ENCODE data around the gene STK24. TPM values are rescaled to one million over a fixed set of nuclear protein-coding genes. Genes with fewer than 3 reads are reported as not detected.

STK24 gene
- total RNA-seq, 1 donor from 2014 or later = 32.8 TPM

DNA sequence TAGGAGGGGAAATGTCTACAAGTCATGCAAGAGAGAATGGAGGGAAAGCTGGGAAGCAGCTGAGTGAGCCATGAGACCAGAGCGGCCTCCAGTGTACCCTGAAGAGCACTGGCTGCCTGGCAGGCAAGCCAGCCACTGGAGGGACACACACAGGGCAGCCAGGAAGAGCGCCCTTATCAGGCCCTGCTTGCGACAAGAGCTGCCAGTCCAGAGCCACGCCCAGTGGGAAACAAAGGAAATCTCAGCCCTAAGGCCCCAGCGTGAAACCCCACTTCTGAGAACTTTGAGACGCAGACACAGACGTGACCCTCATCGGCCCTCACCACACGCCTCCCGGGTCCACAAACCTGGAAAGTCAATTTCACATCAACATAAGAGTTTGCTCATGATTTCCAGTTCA, 105.0 kb downstream of the STK24 start:
- DNase-seq = no peak

DNA sequence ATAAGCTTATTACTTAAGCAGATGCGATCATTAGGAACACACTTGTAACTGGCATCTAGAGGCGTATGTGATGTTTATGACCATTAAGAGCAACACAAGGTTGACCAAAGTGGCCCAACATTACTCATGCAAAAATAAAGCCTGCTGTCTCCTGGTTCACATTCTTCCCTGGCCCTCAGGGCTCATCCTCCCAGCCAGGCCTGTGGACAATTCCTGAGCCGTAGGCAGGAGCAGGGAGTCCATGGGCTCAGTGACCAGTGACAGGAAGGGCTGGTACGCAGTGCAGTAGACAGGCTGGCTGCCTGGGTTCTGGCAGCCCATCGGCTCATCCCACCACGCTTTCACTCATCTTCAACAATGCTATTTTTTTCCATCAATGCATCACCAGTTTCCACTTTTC, 106.0 kb downstream of the STK24 start:
- DNase-seq = no peak

DNA sequence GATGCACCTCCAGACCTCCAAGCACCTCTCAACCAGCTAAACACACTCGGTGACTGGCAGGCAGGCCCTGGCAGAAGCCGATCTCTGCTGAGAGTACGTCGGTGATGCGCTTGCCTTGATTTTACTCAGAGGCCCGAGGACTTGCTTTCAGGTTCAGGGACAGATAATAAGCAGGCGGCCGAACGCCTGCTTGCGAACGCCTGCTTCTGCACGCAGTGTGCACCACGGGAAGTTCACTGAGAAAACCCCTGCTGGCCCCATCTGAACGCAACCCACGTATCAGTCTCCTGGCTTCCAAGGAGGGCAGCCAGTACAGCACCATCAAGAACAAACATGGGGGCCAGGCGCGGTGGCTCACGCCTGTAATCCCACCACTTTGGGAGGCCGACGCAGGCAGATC, 108.0 kb downstream of the STK24 start:
- no peak for DNase-seq

DNA sequence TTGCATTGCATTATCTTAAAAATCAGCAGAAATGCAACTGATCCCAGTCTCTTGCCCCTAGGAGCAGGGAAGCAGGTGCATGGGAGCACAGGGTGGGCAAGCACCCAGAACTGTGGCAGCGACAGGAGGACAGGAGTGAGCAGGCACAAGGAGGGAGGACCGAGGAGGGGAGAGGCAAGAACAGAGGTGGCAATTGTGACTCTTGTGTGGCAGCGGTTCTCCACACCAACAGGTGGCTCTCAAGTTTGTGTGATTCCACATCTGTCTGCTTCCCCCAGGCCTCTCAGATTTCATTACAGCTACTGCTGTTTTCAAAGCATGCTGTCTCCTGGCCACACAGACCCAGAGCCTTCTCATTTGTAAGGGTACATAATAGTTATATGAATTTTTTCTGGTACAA, 108.5 kb downstream of the STK24 start:
- no peak for DNase-seq

DNA sequence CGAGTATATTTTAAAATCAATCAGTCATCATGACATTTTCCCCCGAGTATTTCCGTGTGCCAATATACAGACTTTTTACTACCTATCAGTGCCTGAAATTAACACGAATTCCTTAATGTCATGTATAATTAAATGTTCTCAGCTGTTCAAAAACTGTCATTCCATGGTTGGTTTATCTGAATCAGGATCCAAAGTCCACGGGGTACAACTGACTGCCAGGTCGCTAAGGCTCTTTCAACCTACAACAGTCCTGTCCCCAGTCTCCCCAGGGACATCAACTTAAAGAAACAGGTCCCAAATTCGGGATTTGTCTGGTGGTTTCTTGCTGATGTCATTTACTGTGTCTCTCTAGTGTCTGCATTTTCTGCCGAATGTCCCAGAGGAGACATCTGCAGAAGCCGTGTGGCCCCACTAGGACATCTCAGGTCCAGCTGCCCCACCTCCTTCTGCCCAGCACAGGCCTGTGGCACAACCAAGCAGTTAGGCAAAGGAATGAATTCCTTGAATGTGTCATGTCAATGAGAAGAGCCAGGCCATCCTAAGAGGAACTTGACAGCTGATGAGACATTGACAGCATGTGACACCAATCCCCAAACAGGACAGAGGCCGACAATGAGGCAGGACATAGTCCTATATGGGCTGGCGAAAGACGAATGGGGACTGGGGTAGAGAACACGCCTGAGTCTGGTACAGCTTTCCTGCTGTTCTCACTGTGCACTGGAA, 109.5 kb downstream of the STK24 start:
- no peak for DNase-seq

DNA sequence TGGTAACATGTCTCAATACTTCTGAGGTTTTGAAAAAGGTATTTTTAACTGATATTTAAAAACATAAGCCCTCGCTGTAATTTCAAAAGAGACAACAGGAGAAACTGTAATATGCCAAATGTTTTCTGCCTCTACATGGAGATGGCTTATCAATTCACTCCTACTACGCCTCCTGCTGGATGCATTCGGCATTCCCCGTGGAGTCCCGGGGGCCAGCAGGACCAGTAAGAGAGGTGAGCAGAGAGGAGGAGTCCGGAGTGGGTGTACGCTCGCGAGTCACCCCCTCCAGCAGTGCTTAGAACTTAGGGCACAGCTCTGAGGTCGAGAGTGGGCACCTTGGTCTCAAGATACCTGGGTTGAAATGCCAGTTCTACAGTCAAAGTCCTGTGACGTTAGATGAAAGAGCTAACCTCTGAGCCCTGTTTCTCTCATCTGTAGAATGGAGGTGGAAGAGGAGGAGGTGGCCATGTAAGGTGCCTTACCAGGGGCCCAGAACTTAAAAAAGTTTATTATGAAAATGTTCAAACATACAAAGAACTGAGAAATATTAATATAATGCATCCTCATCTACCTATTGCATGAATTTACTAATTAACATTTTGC, 110.2 kb downstream of the STK24 start:
- no peak for DNase-seq

DNA sequence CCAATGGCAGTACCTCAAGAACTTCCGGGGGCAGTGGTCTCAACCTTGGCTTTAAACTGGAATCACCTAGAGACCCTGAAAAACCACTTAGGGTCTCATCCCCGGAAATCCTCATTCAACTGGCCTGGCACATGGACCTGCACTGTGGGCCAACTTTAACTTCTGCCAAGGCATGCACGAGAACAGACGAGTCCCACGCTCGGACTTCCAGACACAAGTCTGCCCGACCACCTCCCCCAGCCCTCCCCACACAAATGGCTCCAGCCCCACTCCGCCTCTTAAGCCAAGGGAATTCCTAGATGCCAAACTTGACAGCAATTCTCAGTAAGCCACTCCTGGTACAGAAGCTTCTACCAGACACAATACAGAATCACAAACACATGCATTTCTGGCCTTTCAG, 114.0 kb downstream of the STK24 start:
- DNase-seq = no peak

DNA sequence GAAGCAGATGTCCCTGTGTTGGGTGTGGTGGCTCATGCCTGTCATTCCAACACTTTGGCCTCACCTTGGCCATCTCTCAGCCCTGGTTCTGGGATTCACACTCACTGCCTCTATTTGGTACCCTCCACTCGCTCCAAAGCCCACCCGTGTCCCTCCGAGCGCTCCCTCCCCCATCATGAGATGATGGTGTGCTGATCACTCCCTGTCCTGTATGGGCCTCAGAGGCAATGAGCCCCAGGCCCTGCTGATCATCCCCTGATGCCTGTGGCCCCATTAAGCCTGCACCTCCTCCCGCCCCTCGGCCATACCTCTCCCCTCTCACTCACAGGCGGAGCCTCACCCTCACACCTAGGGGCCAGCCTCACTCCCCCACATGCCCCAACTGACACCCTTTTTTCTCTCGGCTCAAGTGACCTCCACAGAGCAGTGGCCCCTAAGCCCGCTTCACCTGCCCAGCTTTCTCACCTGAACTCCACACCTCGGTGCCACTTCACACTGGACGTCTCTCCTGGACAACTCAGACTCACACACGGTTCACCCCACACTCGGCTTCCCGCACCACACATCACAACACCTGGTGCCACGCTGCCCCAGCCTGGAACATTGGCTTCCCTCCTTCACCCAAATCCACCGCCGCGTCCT, 114.5 kb downstream of the STK24 start:
- DNase-seq = no peak

DNA sequence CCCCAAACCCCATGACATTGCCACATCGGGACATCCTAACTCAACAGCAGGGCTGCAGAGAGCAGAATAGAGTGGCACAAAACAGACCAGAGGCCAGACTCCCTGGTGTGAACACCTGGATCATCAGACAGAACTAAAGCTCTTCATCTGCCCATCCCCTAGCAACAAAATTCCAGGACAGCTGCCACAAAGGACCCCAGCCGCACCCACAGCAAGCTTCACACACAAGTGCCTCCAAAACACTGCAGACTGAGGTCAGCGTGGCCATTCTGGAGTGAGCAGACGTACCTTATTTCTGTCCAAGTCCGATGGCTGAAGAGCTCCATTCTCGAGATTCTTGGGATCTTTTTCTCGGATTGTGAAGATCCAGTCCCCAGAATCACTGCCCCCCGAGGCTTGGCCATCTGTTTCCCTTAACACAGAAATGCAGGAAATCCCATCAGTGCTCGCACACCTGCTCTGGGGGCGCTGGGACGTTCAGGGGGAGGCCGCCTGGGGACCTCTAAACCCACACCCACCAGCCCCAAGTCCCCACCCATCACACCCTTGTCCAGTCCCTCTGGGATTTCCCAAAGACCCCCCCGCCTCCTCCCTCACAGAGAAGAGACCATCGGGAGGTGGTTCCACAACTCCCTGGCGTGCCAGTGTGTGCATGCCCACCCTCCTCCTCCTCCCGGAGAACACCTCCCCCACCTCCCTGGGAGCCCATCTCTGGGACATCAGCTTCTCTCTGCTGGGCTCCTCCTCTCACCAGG, 115.2 kb downstream of the STK24 start:
- no peak for DNase-seq

DNA sequence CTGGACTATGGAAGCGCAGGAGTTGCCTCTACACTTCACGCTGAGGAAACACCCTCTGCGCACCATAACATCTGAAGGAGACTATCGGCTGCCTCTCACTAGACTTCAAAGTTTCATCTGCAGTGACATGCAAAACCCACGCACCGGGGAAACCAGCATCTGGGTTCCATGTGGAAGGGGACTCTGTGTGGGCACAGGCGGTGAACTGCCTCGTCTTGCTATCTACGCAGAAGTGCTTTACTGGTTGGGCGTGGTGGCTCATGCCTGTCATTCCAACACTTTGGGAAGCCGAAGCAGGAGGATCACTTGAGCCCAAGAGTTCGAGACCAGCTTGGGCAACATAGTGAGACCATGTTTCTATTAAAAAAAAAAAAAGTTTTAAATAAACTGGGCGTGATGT, 116.4 kb downstream of the STK24 start:
- no peak for DNase-seq

DNA sequence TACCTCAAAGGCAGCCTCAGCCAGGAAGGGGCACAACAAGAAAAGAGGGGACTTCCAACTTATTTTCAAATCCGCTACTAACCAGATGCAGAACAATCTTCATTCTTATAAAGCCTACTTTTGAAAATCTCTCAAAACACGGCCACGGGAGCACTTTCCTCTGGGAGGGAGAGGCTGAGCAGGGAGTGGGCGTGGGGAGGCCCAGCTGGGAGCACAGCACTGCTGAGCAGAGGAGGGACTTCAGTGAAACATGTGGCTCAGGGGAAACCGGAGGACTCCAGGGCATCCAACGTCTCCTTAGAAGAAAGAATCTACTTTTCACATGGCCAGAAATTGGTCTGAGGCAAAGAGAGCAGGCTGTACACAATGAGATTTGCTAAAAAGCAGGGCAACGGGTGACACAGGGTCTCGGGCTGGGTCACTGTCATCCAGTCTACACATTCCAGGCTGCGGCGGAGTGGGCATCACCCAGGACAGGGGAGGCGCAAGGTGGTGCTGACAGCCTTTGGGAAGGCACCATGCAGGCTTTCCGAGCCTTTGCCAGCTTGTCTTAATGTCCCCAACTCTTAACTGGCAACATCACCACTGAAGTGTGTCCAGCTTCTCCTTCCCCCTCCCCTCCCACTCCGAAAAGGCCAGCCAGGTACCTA, 117.1 kb downstream of the STK24 start:
- no peak for DNase-seq

DNA sequence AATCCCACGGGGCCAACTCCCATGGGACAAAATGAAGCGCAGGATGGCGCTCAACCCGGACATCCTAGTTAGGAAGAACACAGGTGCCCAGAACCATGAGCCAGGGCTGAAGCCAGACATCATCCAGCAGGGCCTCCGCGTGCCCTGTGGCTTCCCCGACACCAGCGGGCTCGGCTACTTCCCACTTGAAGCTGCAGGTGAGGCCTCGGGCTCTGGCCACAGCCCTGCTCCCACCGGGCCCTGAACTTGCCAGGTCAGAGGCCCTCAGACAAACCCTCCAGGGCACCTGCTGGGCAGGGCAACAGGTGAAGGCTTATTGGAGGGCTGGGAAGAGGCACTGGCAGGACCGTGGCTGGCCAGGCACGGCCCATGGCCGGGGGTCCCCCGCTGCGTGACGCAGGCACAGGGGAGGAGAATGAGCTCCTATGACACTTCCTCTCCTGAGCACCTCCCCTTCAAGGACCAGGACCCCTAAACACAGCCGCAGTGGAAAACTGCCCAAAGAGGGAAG, 117.7 kb downstream of the STK24 start:
- DNase-seq = no peak

DNA sequence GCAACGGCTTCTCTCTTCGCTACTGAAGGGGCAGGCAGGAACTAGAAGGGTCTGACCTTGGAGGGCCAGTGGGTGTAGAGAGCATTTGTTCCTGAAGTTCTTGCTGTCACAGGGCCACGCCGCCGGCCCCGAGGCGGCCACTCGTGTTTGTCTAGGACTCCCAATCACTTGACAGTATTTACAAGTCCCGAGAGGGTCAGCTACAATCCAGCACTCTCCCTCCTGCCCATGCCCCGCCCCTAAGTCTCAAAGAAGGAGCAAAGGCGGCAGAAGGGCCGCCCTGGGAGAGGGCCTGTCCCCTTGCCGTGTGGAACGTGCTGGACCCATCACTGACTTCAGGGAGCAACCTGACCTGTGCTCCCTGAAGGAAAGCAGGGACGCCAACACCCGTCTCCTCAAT, 118.5 kb downstream of the STK24 start:
- no peak for DNase-seq

DNA sequence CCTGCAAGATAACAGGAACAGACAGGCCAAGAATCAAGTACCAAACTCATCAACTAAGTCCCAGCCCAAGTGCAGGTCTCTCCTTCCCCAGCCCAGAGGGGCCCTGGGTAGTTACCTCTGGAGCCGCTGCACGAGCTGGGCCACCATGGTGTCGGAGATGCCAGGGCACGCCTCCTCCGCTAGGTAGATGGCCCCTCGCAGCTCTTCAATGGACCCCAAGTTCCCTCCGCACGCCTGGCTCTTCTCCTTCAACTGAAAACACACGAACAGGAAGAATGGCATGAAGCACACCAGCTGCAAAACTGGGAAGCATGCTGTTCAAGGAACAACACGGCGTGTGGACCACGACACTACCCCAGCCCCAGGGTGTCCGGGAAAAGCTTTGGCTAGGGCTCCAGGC, 119.9 kb downstream of the STK24 start:
- DNase-seq = no peak

DNA sequence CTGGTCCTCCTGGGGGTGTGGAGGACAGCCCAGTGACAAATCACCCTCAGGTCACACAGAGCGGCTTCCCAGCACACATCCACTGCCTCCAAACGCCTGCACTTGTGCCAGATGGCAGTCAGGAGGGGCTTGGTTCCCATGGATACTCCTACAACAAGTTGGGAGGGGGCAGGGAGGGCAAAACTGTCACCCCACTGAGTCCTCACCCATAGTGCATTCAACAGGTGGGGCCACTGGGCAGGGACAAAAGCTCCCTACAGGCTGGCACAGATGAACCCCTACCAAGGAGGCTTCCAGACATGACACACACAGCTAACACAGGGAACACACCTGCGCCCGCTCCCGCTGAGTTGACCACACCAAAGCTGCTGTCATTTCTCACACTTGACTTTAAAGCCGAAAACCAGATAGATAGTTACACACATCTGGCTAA, 120.5 kb downstream of the STK24 start:
- DNase-seq = no peak

DNA sequence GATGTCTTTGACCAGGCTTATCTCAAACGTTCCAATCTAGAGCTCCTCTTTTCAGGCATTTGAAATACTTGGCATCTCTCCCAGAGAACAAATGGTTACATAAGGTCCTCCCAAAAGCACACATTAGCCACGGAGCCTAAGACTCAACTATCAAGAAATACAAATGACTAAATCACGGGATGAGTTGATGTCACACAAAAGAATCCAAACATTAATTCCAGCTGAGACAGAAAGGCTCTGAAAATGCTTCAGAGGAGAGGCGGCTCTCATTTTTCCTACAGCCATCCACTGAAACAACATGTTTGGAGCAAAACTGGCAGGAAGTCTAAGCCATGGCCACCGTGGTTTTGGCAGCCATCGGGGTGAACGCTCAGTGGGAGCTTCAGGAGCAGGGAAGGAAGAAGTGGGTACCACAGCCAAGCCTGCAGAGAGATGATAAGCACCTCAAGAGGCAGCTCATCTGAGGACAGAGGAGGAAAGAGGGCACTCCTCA, 122.5 kb downstream of the STK24 start:
- DNase-seq = peak; percentile 57

DNA sequence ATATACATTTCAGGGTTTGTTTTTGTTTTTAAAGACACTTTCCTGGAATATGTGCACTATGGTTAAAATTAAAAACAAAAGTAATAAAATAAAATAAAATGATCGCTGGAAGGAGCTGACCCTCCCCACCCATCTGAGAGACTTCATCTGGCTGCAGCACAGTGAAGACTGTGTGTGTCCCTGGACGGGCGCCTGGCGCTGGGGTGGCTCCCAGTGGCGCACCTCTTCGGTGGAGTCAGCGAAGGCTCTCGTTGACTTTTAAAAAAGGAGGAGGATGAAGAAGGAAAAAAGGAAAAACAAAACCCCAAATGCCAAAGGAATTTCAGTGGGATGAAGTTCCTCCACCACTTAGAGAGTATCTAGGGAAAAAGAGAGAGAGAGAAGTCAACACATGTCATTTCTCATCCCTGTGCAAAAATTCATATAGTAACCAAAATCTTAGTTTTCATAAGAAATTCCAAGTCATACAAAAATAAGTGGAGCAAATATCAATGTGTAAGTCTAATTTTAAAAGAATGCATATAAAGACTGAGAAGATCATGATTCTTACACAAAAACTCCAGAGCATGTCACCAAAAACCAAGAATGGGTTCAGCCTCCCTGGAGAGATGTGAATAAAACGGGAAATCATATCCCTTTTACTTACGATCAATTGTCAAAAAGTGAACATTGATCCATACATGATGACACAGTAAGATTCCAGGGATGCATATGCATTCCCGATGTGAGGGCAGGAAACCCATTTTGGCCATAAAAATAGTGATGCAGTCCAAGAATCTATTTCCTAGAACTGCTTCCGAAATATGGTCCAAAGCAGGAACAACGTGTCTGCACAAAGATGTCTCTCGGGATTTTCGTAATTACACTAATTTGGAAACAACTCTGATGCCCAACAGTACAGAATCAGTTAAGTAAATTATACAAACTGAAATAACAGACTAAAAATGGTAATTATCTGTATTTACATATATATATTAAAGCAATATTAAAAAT, 123.8 kb downstream of the STK24 start:
- DNase-seq = no peak

DNA sequence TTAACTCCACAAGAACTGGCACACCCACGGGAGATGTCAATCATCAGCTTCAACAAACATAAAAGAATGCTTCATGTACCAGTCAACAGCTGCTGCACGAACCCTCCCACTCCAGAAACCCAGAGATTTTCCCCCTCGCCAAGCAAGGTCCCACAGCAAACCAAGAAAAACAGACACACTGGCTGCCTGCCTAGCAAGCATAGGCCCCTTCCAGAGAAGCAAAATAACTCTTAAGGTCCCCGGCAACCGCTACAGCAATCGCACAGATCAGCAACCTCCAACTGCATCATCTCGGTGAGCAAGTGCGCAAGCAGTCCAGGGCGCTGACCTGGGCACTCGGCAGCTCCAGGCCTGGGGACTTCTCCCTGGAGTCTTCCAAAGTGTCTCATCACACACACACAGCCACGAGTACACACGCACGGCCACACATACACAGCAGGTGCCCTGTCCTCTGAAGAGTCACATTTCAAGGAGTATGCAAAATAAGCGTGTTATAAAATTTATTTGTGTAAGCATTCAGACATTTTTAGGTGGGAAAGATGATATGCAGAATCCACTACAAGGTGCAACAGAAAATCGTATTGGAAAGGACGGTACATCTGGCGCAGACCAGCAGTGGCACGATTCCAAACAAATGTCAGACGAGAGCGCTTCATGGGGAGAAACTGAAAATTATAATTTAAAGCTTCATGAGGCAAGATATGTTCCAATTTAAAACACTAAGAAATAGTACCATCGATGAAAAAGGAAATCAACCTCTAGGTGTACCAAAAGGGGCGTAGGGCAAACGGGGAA, 125.0 kb downstream of the STK24 start:
- DNase-seq = peak; percentile 66

DNA sequence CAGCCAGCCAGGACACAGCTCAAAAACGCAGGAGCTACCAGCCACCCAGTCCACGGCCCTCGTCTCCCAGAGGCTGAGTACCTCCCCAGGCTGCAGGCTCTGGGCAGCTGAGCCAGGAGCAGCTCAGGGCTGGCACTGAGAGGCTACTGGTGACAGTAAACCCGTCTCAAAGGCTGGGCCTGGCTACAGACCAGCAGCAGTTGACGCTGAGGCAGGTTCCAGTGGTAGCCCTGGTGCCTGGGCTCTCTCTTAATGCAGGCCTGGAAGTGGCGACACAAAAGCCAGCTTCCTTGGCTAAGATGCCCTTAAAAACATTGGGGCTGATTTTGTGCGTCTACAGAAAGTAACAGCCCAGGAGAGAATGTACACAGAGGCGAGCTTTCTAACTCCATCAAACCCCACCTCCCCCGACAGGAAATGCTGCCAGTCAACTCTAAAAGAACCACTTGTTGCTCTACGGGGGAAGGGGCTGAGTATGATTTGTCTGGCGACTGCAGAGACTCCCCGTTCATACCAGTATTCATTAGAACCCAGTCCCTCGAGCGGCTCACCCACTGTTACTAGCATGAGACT, 126.3 kb downstream of the STK24 start:
- DNase-seq = peak; percentile 32

DNA sequence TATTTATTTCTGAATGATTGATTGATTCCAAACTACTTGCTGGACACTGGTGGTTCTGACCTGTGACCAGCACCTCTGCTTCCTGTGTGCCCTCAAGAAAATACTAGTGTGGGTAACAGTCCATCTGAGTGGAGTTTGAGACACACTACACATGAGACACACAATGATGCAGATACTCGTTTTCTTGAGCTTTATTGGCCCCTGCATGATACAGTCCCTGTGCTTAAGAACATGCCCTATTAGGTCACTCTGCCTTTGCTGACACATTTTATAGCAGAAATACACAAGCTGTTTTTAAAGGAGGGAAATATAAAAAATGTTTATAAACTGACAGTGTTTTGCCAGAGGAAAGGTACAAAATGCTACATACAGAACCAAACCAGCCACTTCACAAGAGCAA, 126.9 kb downstream of the STK24 start:
- no peak for DNase-seq
